Measurements from ENCODE around the gene YLPM1. TPM values are rescaled to one million over a fixed set of nuclear protein-coding genes. Genes with fewer than 3 reads are reported as not detected.

YLPM1 gene
- total and polyA plus RNA-seq, 2 donors (not counting 1 experiment from before 2014, with no cell fraction given): 22.4 to 116 TPM

- no peak for DNase-seq
Measured at GRCh38 chr14:74723134-74723533, 40.0 kb upstream of the YLPM1 start.

GRCh38 chr14:74732387-74732786, 30.7 kb upstream of the YLPM1 start:
- H3K79me2 ChIP-seq (ENCODE audit: control insufficient read depth, insufficient read depth, low read length): peaks cover 3% of the 10 kb centered on the region
- no peak overlapping the region for H3K27ac ChIP-seq (ENCODE audit: low read length in 2 of 2)
- no peaks in the 10 kb centered on the region for H3K27me3 ChIP-seq (replicated peaks in 1 of 4; ENCODE audit: control extremely low read depth in 1 of 4, control insufficient read depth in 3 of 4, insufficient read depth in 4 of 4, low read length in 3 of 4)
- POLR2A ChIA-PET: no interaction called here
- Mint-ChIP-seq H3K9me3 (ENCODE audit: insufficient read depth) (no peaks in the 10 kb centered on the region), H3K4me3 (no peak overlapping the region), H3K4me1 (no peaks in the 10 kb centered on the region), H3K27me3 (no peaks in the 10 kb centered on the region), H3K27ac (no peak overlapping the region)
- intact Hi-C loops (cut with micrococcal nuclease): no loop called here
- DNase-seq (no peak), ATAC-seq (ENCODE audit: low read depth) (no peak)
- no peak overlapping the region for H3K4me3 ChIP-seq (ENCODE audit: control extremely low read depth in 1 of 5, extremely low read depth in 1 of 5, insufficient read depth in 1 of 5, low read depth in 2 of 5, low read length in 4 of 5)
- CTCF ChIA-PET: no interaction called here
- H3K4me2 ChIP-seq (replicated peaks; ENCODE audit: low read depth, low read length, poor library complexity, severe bottlenecking): no peak overlapping the region
- TF ChIP-seq CTCF (IDR thresholded peaks at IDR 0.05): no peak
- no peak for TF ChIP-seq EZH2 (IDR thresholded peaks at IDR 0.05; ENCODE audit: borderline replicate concordance, insufficient read depth, low read depth, low read length, poor library complexity, severe bottlenecking)
- H2AFZ ChIP-seq (ENCODE audit: insufficient read depth, low read depth, low read length, poor library complexity, severe bottlenecking): no peak overlapping the region
- H3K36me3 ChIP-seq (replicated peaks in 1 of 2; ENCODE audit: control extremely low read depth in 1 of 2, control insufficient read depth in 1 of 2, extremely low read depth in 1 of 2, insufficient read depth in 2 of 2, low read length in 1 of 2): peaks cover 9 to 51% of the 10 kb centered on the region in 2 experiments
- no peaks in the 10 kb centered on the region for H3K9me3 ChIP-seq (ENCODE audit: control extremely low read depth in 1 of 3, control insufficient read depth in 2 of 3, insufficient read depth in 1 of 3, low read length in 2 of 3)
- no CpG with 5 or more reads among the region's 2 CpGs for WGBS (ENCODE audit: insufficient coverage)
- no peaks in the 10 kb centered on the region for H3K4me1 ChIP-seq (ENCODE audit: control insufficient read depth in 2 of 2, insufficient read depth in 2 of 2, low read length in 2 of 2)
- H4K20me1 ChIP-seq (ENCODE audit: control insufficient read depth, insufficient read depth, low read length, poor library complexity, severe bottlenecking): no peaks in the 10 kb centered on the region
- H3K9ac ChIP-seq (ENCODE audit: low read length): no peak overlapping the region

More at GRCh38 chr14:74723134-74723533, 40.0 kb upstream of the YLPM1 start:
- H3K4me3 ChIP-seq (ENCODE audit: control extremely low read depth in 1 of 5, extremely low read depth in 1 of 5, insufficient read depth in 1 of 5, low read depth in 2 of 5, low read length in 4 of 5): no peak overlapping the region
- no peaks in the 10 kb centered on the region for H3K4me1 ChIP-seq (ENCODE audit: control insufficient read depth in 2 of 2, insufficient read depth in 2 of 2, low read length in 2 of 2)
- H3K27ac ChIP-seq (ENCODE audit: low read length in 2 of 2): no peak overlapping the region
- no peaks in the 10 kb centered on the region for H3K9me3 ChIP-seq (ENCODE audit: control extremely low read depth in 1 of 3, control insufficient read depth in 2 of 3, insufficient read depth in 1 of 3, low read length in 2 of 3)
- H3K9ac ChIP-seq (ENCODE audit: low read length): no peak overlapping the region
- Mint-ChIP-seq H3K4me3 (no peak overlapping the region), H3K27me3 (no peaks in the 10 kb centered on the region), H3K27ac (no peak overlapping the region), H3K4me1 (no peaks in the 10 kb centered on the region), H3K9me3 (ENCODE audit: insufficient read depth) (no peaks in the 10 kb centered on the region)
- H3K27me3 ChIP-seq (replicated peaks in 1 of 4; ENCODE audit: control extremely low read depth in 1 of 4, control insufficient read depth in 3 of 4, insufficient read depth in 4 of 4, low read length in 3 of 4): no peaks in the 10 kb centered on the region
- no peak overlapping the region for H2AFZ ChIP-seq (ENCODE audit: insufficient read depth, low read depth, low read length, poor library complexity, severe bottlenecking)
- intact Hi-C loops (cut with micrococcal nuclease): no loop called here
- peaks cover 13% of the 10 kb centered on the region for H3K79me2 ChIP-seq (ENCODE audit: control insufficient read depth, insufficient read depth, low read length)
- POLR2A ChIA-PET: no interaction called here
- no peak for ATAC-seq (ENCODE audit: low read depth)
- H3K4me2 ChIP-seq (replicated peaks; ENCODE audit: low read depth, low read length, poor library complexity, severe bottlenecking): no peak overlapping the region
- peaks cover 6 to 32% of the 10 kb centered on the region in 2 experiments for H3K36me3 ChIP-seq (replicated peaks in 1 of 2; ENCODE audit: control extremely low read depth in 1 of 2, control insufficient read depth in 1 of 2, extremely low read depth in 1 of 2, insufficient read depth in 2 of 2, low read length in 1 of 2)
- H4K20me1 ChIP-seq (ENCODE audit: control insufficient read depth, insufficient read depth, low read length, poor library complexity, severe bottlenecking): no peaks in the 10 kb centered on the region
- 90% methylated on average over 3 of the region's 3 CpGs for WGBS (ENCODE audit: insufficient coverage)
- CTCF ChIA-PET: no interaction called here
- TF ChIP-seq CTCF (IDR thresholded peaks at IDR 0.05) (no peak), EZH2 (IDR thresholded peaks at IDR 0.05; ENCODE audit: borderline replicate concordance, insufficient read depth, low read depth, low read length, poor library complexity, severe bottlenecking) (no peak)

Data from B cell (primary cell).